ENCODE data around the gene SH3PXD2A.
"Not testable (repeated sequence)": the region's sequence is repeated elsewhere in the genome, so short reads cannot be mapped to it uniquely, and the experiment has no call there.

Gene SH3PXD2A

DNA sequence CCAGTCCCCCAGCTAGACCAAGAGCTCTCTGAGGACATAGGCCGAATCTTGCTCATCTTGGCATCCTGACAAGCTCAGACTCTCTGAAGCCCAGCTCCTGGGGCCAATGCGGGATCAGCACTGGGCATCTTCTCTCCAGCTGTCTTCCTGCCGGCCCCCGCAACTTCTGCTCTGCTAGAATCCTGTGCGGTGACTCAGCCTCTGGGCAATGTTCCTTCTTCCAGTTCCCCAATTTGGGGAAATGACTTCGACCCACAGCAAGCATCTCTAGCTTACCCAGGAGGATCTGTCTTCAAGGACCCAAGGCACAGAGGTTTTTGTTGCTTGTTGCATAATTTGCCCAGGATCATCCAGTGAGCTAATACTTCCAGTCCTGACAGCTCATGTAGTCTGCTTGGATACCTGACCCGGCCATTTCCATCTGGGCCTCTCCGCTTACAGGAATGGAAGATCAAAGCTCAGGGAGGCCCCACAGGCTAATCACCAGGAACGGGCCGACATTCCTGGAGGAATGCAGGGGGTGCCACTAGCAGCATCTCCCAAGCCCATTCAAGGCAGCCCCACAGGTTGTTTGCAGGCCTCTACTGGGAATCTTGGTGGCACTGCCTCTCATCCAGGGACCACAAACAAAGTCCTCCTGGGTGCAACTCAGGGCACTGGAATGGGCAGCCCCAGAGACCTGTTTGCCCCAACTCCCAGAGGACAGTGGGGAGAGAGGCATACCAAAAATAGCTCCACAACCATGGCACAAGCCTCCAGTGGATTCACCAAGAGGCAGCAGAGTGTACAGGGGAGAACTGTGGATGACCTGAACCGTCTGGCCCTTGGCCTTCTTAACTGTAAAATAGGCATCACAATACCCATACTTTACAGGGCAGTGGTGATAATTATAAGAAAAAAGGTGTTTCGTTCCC lies 210.0 kb downstream of the SH3PXD2A start:
- DNase-seq (ENCODE audit: low read depth) = peak; percentile 96

DNA sequence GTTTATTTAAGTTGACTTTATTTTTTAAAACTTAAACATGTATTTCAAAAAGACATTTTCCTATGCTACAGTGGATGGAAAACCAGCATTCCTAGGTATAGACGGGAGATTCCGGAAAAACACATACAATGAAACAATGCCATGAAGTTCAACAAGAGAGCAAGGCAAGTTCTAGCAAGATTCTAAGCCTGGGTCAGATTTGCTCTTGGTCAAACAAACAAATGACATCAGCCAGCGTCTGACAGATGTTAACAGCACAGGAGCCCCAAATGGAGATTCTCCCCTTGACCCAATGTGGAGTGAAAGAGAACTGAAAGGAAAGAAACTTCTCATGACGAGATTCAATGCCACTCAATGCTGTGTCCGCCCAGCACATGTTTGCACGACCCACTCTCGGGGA lies 212.0 kb downstream of the SH3PXD2A start:
- DNase-seq (ENCODE audit: low read depth) = no peak

DNA sequence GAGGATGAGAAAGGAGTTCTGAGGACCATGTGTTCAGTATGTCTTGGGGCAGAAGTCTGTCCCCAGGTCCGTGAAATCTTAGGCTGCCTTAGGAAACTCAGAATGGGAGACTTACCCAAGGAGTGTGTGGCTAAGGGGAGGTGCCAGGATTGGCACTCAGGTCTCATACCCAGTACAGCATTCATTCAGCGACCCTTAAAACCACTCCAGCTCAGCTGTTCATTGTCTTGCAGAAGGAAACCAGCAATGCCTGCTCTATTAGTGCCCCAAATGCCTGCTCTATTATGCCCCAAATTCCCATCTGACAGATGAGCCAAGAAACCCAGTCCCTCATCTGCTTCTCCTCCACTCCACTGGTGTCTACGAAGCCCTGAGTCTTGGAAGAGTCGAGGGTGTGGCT lies 214.1 kb downstream of the SH3PXD2A start:
- DNase-seq (ENCODE audit: low read depth) = no peak

DNA sequence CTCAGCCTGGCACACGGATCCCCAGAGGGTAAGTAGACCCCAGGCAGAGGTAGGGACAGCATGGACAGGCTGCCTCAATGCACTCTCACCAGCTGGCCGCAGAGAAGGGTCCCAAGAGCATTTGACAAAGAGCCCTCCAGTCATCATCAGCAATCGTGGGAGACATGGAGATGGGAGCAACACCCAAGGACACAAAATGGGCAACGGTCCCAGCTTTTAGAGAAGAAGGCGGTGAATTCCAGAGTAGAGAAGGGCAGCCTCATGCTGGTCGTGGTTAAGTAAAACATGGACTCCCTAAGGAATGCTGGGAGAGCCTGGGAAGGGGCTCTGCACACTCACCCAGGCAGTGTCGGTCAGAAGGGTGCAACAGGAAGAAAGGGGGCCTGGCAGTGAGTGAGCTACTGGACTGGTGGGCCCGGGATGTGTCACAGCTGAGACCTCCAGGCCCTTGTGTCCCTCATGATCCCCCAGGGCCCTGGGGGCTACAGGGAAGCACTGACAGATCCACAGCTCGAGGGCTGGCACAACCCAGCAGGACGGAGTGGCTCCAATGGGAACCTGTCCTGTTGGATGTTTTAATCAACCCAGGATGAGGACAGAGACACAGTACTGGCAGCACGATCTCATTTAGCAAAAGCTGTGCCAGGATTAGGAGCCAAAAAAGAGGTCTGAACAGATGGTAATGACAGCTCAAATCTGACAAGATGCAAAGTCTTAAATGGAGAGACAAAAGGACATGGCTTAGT lies 214.8 kb downstream of the SH3PXD2A start:
- DNase-seq (ENCODE audit: low read depth) = no peak

DNA sequence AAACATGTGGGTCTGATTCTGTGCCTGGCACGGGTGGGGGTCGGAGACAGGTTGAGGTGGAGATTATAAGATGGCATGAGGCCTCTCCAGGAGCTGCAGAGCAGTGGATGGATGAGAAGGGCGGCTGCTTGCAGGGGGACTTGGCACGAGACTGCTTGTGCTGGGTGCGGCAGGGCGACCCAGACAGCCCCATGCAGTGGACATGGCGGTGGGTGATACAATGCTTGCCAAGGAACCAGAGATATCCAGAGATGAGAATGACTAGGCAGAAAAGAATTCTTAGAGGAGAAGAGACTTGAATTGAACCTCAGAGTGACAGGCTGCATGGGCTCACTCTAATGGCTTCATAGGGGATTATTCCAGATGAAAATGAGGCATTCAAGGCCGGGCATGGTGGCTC lies 216.4 kb downstream of the SH3PXD2A start:
- DNase-seq (ENCODE audit: low read depth) = no peak

DNA sequence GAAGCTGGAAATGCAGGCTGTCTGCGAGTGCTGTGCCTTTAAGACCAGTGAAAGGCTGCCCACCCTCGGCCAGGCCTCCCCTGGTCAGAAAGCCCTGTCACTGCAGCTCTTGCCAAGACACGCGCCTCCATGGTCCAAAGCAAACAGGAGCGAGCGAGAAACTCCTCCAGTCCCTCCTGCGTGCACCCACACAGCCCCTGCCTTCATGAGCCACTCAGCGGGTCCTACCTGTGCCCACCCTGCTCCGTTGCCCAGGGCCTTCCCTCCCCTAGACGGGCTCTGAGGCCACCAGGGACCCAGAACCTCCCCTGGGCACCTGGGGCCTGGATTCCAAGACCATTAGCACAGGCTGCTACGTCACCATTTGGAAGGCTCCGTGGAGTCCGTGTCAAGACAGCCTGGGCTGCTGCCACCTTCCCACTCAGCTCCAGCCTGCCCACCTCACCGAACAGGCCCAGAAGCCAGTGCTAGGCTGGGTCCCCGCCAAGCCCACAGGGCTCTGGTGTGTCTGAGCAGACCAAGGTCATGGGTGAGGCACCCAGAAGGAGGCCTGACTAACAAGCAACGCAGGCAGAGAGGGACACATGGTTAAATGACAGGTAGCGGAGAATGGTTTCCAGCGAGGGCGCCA lies 217.3 kb downstream of the SH3PXD2A start:
- DNase-seq (ENCODE audit: low read depth) = no peak

DNA sequence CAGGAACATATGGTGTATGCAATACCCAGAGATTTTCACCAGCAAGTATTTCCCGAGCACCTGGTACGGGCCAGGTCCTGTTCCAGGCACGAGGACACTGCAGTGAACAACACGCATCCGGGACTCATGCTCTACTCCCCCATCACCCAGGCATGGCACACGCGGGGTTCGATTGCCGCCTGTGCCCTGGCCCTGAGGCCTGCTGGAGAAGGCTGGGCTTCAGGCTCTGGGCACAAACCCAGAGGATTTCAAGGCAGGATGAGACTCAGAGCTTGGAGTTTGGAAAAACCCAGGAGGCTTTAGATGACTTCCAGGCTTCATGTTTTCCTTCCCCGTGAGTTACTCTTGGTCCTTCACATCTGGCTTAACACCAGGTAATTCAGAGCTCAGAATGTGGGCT lies 218.4 kb downstream of the SH3PXD2A start:
- no peak for DNase-seq (ENCODE audit: low read depth)

DNA sequence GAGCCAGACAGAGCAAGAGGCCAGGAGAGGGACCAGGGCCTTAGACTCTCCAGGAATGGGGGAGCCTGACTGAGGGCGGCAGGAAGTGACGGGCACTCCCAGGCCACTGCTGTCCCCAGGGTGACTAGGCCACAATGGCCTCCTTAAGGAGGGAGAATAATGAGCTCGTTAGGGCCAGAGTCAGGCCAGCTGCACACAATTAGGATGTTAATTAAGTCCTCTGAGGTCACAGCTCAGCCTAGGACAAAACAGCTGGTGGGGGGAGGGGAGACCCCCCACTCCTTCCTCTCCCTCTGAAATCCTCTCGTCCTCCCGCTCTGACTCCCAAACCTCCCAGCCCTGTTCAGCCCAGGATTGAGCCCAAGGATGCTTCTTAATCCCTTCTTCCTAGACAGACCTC lies 218.9 kb downstream of the SH3PXD2A start:
- no peak for DNase-seq (ENCODE audit: low read depth)

DNA sequence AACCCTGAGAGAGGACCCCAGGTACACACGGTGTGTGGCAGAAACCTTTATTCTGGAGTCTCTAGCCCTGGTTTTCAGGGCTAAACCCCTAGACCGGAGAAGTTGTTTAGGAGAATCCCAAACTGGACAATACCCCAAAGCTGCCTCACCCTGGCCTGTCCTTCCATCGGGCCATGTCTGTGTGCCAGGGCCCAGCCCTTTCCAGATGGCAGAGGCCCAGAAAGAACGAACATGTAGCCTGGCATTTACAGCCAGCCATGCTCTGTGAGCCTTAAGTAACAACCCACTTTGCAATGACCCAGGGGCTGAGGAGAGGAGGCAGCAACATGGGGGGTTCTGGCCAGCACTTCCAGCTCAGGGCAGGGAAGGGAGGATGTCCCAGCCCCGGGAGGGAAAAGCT lies 219.8 kb downstream of the SH3PXD2A start:
- DNase-seq (ENCODE audit: low read depth) = no peak

DNA sequence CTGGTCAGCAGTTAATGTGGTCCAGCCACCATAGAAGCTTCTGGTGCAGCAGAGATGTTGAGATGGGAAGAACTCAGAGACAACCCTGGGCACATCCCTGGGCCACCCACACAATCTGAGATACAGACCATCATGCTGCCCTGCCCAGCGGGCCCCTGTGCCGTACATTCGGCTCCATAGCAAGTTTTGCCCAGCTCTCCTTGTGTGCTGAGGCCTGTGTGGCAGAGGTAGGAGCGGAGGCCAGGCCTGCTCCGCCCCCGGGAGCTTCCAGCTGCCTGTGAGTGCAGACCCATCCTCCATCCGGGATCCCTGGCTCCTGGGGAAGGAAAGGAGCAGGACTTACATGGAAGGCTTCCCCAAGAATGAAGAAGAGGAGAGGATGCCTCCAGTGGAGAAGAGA lies 221.5 kb downstream of the SH3PXD2A start:
- no peak for DNase-seq (ENCODE audit: low read depth)

DNA sequence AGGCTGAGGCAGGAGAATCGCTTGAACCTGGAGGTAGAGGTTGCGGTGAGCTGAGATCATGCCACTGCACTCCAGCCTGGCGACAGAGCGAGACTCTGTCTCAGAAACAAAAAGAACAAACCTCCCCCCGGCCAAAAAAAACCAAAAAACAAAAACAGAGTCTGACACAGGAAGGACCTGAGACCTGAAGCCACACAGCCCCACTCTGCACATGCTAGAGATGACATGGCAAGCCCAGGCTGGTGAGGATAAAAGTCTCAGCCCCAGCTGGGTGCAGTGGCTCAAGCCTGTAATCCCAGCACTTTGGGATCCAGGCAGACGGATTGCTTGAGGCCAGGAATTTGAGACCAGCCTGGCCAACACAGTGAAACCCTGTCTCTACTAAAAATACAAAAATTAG lies 222.5 kb downstream of the SH3PXD2A start:
- not testable (repeated sequence) for DNase-seq (ENCODE audit: low read depth)

DNA sequence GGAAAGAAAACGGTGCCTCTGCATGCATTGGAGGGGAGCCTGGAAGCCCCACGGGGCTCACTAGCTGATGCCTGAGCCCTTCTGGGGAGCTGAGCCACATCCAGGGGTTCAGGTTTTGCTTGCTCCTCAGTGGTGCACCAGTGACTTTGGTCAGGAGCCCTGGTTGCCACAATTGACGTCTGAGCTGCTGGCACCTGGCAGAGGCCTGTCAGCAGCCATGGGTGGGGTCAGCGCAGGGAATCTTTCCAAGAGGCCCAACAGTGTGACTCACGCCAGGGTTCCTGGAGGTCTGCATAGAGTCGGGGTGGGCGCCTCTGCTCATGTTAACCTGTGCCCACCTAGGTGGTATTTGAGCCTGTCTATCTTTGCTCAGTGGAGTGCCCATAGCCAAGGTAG lies 223.1 kb downstream of the SH3PXD2A start:
- no peak for DNase-seq (ENCODE audit: low read depth)

DNA sequence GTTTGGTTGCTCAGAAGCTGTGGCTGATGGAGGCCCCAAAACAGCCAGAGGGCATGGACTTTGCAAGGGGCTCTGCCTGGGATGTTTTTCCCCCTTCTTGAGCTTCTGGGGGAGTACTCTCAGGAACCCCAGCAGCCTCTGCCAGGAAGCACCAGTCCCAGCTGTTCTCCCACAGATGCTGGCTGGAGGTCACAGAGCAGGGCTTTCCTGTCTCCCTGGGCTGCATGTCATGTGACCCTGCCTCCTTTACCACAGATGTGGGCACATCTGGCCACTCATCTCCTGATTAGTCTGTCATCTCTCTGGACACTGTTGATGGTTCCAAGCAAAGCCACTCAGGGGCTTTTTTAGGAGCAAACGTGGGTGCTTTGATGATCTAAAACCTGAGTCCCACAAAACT lies 225.2 kb downstream of the SH3PXD2A start:
- no peak for DNase-seq (ENCODE audit: low read depth)

DNA sequence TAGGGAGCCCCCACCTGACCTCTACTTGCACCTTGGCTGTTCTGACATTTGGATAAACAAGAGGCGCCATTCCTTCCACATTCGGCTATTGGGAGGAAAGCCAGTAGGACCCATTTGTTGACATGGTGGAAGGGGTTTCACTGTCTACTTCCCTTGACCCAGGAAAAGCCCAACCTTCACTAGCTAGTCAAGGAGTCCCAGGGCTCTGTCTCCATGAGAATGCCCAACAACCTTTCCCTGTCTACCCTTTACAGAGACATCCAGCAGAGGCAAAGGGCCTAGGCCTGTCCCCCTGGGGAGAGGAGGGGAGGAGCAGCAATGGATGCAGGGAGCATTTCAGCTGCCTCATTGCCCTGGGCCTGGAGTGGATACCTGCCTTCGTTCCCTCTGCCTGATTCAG lies 225.8 kb downstream of the SH3PXD2A start:
- DNase-seq (ENCODE audit: low read depth) = no peak

DNA sequence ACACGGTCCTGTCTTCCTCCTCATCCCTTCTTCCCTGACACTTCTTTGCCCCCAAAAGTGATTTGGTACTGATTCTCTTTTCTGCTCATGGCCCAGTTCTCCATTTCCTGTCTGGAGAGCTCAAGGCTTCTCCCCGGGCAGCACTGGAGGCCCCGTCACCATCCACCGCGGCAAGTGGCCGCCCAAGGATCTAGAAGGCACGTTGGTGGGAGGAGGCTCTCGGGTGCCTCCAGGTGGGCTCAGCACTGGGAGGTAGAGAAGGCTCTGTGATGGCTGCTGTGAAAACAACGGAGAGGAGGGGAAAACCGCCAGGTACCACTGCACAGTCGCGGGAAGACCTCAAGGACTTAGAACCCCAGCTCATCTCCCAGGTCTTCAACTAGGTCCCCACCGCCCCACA lies 227.5 kb downstream of the SH3PXD2A start:
- DNase-seq (ENCODE audit: low read depth) = no peak

DNA sequence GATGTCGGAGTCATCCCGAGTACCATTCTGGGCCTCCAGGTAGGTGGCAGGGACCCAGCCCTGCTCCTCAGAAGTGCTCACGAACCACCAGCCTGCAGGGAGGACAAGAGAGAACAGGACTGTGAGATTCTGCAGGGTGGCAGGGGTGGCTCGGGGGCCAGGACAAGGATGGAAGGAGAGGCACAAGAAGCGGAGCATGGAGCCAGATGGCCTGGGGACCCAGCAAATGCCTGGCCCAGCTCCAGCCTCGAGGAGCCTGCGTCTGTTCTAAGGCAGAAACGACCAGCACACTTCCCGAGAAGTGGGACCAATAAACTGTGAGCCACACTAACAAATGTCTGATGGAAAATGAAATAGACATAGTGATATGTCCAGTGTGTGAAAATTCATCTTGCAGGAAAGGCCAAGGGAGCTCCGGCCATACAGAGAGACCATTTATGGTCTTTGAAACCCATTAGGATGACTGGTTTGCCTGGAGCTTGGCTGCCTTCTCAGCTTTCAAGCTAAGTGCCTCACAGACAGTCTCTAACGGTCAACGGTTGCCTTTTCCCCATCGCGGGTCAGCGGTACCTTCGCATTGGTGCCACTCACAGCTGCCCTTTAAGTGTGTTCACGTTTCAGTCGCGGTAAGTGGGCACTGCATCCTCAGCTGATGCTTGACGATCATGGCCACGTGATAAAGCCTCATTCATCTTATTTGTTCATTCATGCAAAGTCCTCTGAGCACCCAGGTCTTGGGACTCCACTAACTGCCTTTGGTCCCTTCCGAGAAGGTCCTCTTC lies 228.1 kb downstream of the SH3PXD2A start:
- no peak for DNase-seq (ENCODE audit: low read depth)

DNA sequence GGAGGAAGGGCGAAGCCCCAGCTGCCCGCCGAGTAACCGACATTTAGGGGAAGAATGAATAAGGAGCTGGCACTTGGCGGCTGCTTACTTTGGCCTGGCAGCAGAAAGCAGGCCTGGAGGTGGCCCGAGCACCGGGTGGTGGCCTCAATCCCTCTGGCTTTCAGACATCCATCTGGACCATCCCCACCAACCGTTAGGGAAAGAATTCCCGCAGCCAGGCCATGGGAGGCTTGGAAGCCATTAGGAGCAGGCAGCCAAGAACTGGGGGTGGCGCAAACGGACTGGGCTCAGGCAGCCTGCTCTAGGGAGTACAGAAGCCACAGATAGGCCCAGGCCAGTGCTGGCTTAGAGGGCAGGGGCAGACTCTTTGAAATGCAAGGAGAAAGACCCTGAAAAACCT lies 229.2 kb downstream of the SH3PXD2A start:
- no peak for DNase-seq (ENCODE audit: low read depth)

DNA sequence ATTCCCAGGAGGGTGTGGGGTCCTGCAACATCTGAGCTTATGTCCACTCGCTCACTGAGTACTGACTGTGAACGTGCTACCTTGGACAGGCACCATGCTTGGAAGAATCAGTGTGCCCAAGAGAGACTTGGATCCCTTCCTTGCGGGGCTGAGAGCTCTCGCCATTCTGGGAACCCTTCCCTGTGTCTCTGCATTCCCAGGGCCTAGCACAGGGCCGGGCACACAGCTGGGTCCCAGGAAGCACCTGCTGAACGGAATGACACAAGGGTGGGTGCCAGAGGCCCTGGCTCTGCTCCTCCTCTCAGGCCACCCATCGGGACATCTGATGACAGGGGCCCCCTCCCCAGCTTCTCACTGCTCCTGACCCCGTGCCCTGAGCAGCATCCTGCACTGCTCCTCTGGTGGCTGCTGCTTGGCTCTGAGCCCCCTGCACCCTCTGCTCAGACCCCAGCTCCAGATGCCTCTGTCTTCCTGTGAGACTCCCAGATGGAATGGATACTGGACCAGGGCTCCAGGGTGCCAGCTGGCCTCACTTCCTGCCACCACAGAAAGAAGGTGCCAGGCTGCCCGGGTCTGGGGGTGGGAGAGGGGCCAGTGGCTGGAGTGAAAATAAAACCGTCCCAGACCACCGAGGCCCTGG lies 232.3 kb downstream of the SH3PXD2A start:
- DNase-seq (ENCODE audit: low read depth) = no peak

DNA sequence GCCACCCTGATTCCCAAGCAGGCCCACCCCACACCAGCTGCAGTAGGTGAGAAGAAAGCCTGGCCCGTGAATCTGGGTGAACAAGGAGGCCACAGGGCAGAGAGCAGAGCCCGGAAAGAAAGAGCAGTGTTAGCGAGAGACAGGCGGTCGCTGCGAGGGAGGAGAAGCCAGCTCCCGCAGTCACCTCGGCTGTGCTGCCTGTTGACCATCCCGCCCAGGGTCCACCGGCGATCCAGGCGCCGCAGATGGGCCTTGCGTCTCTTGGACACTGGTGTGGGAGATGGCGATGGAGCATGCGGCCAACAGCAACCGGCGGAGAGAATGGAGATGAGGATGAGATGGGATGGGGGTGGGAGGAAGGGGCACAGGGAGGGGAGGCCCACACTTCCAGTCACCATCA lies 233.1 kb downstream of the SH3PXD2A start:
- no peak for DNase-seq (ENCODE audit: low read depth)

DNA sequence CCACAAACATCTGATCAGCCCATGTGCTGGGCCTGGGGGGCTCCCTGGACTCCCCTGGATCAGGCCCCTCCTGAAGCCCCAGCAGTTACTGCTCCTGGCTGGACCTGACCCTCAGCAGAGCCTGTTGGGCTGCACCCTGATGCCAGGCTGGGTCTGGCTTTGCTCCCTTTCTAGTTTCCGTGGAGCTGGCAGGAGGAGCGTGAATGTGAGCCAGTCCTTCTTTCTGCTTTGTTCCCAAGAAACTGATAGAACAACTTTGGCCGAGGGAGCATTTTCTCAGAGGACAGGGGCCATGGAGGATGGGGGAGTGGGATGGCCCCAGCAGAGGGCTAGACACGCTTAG lies 233.6 kb downstream of the SH3PXD2A start:
- DNase-seq (ENCODE audit: low read depth) = no peak

DNA sequence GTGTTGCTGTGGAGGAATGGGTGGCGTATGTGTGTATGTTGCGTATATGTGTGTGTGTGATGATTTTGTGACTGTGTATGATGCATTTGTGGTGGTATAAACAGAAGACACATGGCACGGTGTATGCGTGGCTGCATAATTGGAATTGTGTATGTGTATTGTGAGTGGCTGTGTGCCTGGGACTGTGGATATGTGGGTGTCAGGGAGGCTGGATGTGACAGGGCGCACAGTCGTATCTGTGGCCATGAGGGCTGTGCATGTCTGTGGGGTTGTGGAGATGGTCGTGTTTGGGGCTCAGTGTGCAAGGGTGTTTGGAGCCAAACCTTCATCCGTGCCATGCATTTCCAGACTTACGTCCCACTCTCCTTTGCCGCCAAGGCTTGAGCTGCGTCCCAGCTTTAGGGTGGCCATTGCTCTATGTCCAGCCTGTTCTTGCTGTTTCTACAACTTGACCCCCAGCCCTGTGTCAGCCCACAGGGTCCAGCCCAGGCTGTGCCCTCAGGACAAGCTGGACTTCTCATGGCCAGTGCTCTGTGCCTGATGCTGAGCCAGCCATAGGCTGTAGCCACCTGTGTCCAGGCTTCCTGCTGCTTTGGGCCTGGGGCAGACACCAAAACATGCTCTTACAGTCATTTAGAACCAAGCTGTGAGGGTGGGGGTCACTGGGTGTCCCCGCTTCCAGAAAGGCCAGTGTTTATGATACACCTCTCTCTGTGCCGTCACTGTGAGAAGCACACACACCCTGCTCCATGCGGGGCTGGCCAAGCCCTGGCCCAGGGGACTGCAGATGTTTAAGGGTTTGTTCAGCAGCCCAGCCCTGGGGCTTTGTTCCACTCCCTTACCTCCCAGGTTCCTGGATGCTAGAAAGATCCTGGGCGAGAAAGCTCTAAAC lies 234.2 kb downstream of the SH3PXD2A start:
- no peak for DNase-seq (ENCODE audit: low read depth)
